NCI-H187 treated with DMSO at 0.1 percent for 48 hours (cell line): Measurements from ENCODE around the gene SASS6.

Source experiments
- DNase-seq: peaks from one replicate; lab custom pipeline; 2025; lab: John Stamatoyannopoulos, UW

Gene SASS6

GRCh38 chr1:100109554-100110066 is 23.1 kb downstream of the SASS6 start:
- DNase-seq, result no peak

DNA sequence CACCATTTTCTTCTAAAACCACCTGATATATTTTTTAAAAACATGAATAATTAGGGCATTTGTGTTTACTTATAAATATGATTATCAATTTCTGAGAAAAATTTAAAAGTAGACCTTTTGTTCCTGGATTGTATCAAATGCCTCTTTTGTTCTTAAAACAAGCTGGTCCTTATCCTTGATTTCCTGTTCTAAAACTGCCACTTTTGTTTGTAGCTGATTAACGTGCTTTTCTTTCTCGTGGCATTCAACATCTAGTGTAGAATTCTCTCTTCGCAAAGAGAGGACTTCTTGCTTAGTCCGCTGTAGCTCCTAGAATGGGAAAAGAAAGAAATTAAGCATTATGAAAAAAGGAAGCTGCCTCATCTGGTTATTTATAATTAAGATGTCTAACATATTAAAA is 25.0 kb downstream of the SASS6 start:
- DNase-seq, result no peak

DNA sequence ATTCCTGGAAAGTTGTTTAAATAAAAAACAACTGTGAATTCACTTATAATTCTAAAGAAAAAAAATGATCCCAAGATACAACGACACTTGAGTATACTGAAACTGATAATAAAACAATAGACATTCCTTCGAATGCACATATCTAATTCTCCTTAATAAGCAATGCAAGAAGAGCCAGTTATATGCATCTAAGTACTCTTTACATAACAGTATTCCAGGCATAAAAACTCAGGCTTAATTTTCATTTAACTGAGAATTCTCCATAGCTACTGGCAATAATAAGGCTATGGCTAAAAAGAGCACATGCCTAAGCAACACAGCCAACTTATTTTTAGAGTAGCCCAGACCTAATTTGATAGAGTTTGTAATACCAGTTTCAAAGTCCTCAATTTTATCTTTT is 31.2 kb downstream of the SASS6 start:
- DNase-seq, result no peak

DNA sequence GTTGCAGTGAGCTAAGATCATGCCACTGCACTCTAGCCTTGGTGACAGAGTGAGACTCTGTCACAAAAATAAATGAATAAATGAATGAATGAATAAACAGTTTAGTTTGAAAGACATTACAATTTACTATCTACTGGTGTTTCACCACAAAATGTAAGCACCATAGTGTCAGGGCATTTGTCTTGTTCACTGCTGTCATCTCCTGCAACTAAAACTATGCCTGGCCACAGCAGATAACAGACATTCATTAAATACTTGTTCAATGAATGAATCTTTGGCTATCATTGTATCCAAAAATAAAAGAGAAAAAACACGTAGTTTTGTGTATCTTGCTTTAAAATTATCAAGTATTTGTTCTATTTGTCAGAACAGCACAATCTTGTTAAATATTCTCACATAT is 32.5 kb downstream of the SASS6 start:
- DNase-seq, result no peak

DNA sequence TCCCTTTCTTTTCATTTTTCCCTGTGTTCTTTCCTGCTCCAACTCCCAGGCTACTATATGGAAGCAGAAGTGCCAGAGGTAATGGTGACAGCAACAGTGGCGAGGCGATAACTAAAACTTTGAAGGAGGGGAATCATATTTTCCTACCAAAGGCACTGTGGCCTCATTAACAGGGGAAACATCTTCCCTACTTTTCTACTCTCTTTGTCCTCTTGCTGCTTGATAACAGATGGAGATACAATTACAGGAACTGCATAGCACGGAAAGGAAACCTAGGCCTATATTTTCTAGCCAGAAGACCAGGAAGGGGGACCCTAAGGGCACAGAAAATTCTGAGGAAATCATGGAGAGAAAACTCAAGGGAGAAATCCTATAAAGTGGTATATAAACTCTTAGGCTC is 42.3 kb downstream of the SASS6 start:
- no peak for DNase-seq

DNA sequence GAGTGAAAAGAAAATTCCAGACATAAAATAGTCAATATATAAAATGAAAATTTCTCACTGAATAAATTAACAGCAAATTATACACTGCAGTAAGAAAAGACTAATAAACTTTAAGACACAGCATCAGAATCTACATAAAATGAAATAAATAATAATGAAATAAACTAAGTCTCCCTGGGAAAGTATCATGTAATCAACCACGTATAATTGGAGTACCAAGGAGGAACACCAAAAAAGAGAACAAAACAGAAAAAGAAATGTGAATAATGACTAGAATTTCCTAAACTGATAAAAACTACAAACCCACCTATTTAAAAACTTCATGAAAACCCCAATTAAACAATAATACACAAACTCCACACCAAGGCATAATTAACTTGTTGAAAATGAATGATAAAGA is 43.6 kb downstream of the SASS6 start:
- no peak for DNase-seq

DNA sequence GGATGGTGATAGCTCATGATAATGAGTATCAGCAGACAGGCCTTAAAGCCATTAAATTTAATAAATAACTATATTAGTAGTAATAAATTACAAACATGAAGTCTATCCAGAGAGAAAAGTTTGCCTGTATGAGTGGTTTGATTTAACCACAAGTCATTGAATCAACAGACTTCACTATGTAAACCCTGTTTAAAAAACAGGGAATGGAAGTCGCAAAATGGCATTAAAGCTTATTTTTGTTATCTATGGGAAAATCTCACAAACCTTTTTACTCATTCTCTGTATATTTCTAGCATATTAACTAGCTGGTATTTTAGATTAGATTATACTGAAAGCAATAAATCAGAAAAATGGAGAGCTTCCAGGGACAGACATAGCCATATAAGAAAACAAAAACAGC is 45.3 kb downstream of the SASS6 start:
- DNase-seq, result no peak

GRCh38 chr1:100080331-100080730 is 52.4 kb downstream of the SASS6 start:
- no peak for DNase-seq

DNA sequence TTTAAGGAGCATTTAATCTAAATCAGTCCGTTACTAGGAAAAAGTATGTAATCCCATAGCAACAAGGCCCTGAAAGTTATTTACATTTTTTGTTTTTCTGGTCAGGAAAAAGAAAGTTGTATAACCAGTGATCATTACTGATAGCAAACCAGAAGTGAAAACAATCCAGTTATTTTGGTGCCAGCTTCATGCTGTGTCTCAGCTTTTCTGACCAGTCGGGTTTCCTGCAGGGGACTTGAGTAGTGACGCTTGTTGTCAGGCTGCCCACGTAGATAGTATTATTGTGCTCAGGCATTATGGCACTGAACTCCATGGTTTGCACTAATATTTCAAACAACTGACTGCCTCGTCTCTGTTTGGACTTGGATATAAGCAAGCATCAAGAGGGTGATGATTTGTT is 55.2 kb downstream of the SASS6 start:
- no peak for DNase-seq

GRCh38 chr1:100076744-100077143 is 56.0 kb downstream of the SASS6 start:
- no peak for DNase-seq

DNA sequence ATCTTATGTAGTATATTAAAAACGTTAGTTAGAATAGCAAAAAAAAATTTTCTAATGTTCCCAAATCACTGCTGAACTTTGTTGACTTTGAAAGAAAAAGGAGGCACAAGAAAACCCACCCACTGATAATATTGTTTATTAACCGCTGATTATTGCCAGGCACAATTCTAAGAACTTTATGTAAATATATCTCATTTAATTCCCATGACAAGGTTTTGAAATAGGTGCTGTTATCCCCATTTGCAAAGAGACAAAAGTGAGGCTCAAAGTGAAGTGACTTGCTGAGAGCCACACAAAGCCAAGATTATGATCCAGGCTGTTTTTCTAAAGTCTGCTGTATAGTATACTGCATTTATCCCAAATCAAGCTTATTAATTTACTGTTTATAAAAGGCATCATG is 56.4 kb downstream of the SASS6 start:
- DNase-seq, result no peak

DNA sequence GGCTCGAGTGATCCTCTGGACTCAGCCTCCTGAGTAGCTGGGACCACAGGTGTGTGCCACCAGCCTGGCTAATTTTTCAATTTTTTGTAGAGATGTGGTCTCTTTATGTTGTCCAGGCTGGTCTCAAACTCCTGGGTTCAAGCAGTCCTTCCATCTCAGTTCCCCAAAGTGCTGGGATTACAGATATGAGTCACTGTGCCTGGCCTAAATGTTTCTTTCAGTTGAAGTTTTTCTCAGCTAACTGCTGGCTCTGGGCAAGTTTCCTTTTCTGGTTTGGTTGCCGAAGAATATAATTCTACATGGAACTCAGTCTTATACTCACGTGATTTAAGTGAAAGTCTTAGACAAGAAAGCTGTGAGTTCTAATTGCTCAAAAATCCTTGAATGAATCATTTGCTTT is 57.0 kb downstream of the SASS6 start:
- DNase-seq, result no peak

DNA sequence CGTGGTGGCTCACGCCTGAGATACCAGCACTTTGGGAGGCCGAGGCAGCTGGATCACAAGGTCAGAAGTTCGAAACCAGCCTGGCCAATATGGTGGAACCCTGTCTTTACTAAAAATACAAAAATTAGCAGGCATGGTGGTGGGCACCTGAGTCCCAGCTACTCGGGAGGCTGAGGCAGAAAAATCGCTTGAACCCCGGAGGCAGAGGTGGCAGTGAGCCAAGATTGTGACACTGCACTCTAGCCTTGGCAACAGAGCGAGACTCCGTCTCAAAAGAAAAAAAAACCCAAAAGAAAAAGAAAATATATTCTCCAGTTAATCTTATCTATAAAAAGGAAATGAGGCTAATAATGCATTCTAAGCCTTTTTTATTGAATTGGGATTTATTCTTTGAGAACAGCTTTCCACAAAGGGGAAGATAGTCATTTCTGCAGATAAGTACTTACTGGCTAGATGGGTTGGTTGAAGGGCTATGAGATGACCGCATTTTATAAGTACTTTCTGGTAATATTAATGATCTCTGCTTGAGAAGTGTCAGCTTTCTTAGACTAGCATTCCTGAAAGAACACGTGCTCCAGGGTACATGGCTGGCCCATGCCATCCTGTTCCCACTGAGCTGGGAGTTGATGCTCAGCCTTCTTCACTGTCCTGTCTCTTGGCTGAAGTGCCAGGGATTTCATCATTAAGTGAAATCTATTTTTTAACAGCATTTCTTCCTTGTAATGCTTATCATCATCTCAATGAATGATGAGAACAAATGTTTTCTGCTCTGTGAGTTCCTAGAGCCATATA is 57.9 kb downstream of the SASS6 start:
- DNase-seq, result no peak

DNA sequence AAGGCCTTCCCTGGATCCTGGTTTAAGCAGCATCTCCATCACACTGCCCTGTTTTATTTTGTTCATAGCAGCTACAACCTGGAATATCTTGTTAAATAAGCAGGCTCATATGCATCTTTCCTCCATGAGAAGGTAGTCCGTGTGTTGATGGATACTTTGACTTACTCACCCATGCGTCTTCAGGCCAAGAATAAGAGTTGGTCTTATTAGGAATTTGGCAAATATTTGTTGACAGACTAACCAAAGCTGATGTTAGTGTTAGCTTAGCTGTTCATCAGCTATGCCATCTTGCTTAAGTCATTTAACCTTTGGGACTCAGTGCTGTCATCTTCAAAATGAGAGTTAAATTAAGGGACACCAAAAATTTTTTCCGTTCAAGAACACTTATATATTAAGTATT is 59.2 kb downstream of the SASS6 start:
- no peak for DNase-seq

- DNase-seq, result no peak
These were observed 62.4 kb downstream of the SASS6 start for GRCh38 chr1:100070201-100070939.

GRCh38 chr1:100065969-100066227 is 66.8 kb downstream of the SASS6 start:
- DNase-seq, result no peak

DNA sequence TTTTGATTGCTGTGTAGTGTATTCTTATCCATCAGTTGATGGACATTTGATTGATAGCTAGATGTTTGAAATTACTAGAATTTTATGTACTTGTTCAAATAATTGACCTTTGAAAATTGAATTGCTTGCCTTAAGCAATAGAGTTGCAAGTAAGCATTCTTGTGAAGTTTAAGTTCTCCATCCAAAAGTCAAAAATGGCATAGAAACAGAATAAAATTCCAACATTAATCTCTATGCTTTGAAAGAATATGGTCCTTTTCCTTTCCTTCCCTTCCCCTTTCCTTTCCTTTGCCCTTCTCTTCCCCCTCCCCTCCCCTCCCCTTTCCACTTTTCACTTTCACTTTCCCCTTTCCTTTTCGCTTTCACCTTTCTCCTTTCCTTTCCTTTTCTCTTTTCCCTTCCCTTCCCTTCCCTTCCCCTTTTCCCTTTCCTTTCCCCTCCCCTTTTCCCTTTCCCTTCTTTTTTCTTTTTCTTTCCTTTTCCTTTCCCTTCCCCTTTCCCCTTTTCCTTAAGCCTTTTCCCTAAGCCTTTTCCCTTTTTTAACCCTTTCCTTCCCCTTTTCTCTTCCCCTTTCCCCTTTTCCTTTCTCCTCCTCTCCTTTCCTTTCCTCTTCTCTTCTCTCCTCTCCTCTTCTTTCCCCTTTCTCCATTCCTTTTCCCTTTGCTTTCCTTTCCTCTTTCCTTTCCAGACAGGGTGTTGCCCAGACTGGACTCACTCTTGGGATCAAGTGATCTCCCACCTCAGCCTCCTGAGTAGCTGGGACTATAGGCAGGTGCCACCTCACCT is 67.4 kb downstream of the SASS6 start:
- no peak for DNase-seq

DNA sequence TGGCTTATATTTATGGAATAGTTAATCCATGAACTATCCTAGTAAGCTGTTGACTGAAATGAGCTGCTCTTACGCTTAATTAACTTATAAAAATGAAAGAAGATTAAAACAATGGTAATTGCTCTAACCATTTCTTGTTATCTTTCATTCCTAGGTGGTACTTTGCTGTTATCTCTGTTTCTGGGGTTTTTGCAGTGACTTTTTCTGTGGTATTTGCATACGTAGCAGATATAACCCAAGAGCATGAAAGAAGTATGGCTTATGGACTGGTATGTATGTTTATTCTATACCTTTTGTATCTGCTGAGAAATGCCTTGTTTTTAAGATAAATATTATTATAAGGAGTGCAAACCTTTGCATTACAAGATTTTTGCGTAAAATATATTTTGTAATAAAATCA is 71.0 kb downstream of the SASS6 start:
- DNase-seq, result no peak

- no peak for DNase-seq
These were observed 79.0 kb downstream of the SASS6 start for GRCh38 chr1:100053727-100054126.

- DNase-seq, result no peak
These were observed 79.6 kb downstream of the SASS6 start for GRCh38 chr1:100053119-100053518.

- no peak for DNase-seq
These were observed 80.8 kb downstream of the SASS6 start for GRCh38 chr1:100051893-100052292.

DNA sequence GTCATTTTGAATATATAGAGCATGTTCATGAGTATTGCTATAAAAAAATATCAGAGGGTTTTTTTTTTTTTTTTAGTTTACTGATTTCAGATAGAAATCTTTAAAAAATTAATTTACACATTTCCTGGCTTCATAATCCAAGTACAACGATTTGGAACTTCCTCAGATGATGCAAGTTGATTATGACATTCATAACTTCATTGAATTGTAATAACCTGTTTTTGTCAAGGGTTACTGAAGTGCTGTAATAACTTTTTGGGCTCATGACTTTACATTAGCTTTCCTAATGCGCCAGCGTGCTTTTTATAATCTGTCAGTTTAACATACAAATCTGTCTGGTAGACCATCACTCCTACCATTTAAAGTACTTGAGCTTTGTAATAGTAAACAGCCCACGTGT is 81.3 kb downstream of the SASS6 start:
- no peak for DNase-seq

DNA sequence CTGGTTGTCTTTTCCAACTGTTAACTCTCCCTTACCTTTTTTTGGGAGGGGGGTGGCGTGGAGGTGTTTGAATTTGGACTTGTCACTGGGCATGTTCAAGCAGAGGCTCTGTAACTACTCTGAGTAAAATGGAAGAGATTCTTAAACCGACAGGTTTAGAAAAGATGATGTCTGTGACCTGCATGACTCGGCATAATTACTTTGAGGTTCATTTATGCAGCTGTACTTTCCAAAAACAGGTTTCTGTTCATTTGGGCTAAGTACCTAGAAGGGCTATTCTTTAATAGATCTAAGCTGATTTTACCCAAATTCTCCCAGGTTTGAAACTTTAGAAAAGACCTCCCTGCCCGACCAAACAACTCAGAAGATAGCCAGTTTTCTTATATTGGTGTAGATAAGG is 82.6 kb downstream of the SASS6 start:
- no peak for DNase-seq
